Measurements from ENCODE around the gene TBC1D22B.
"Not testable (repeated sequence)": the region's sequence is repeated elsewhere in the genome, so short reads cannot be mapped to it uniquely, and the experiment has no call there.

The TBC1D22B gene

GRCh38 chr6:37303891-37304503 lies 46.4 kb downstream of the TBC1D22B start:
- DNase-seq (ENCODE audit: low spot score): no peak

GRCh38 chr6:37304766-37305165 lies 47.2 kb downstream of the TBC1D22B start:
- DNase-seq (ENCODE audit: low spot score): no peak

- no peak for DNase-seq (ENCODE audit: low spot score)
Observed at GRCh38 chr6:37305841-37306425, 48.4 kb downstream of the TBC1D22B start.

GRCh38 chr6:37306624-37307222 lies 49.2 kb downstream of the TBC1D22B start:
- no peak for DNase-seq (ENCODE audit: low spot score)

- not testable (repeated sequence) for DNase-seq (ENCODE audit: low spot score)
Observed at GRCh38 chr6:37307484-37307883, 49.9 kb downstream of the TBC1D22B start.

- no peak for DNase-seq (ENCODE audit: low spot score)
Observed at GRCh38 chr6:37308069-37308815, 50.7 kb downstream of the TBC1D22B start.

GRCh38 chr6:37309046-37309445 lies 51.5 kb downstream of the TBC1D22B start:
- DNase-seq (ENCODE audit: low spot score): no peak

GRCh38 chr6:37309692-37310091 lies 52.1 kb downstream of the TBC1D22B start:
- DNase-seq (ENCODE audit: low spot score): no peak

- DNase-seq (ENCODE audit: low spot score): no peak
Observed at GRCh38 chr6:37310966-37311365, 53.4 kb downstream of the TBC1D22B start.

GRCh38 chr6:37311741-37312473 lies 54.3 kb downstream of the TBC1D22B start:
- no peak for DNase-seq (ENCODE audit: low spot score)

GRCh38 chr6:37313723-37314486 lies 56.3 kb downstream of the TBC1D22B start:
- no peak for DNase-seq (ENCODE audit: low spot score)

GRCh38 chr6:37314487-37315156 lies 57.0 kb downstream of the TBC1D22B start:
- DNase-seq (ENCODE audit: low spot score): no peak

- no peak for DNase-seq (ENCODE audit: low spot score)
Observed at GRCh38 chr6:37315157-37315515, 57.6 kb downstream of the TBC1D22B start.

GRCh38 chr6:37316071-37316470 lies 58.5 kb downstream of the TBC1D22B start:
- DNase-seq (ENCODE audit: low spot score): no peak

GRCh38 chr6:37317312-37318038 lies 59.9 kb downstream of the TBC1D22B start:
- DNase-seq (ENCODE audit: low spot score): no peak

GRCh38 chr6:37319156-37319555 lies 61.6 kb downstream of the TBC1D22B start:
- DNase-seq (ENCODE audit: low spot score): no peak

- no peak for DNase-seq (ENCODE audit: low spot score)
Observed at GRCh38 chr6:37319856-37320480, 62.4 kb downstream of the TBC1D22B start.

- no peak for DNase-seq (ENCODE audit: low spot score)
Observed at GRCh38 chr6:37320646-37321045, 63.1 kb downstream of the TBC1D22B start.

- DNase-seq (ENCODE audit: low spot score): no peak
Observed at GRCh38 chr6:37321101-37321500, 63.5 kb downstream of the TBC1D22B start.

All from ecto neural progenitor cell (in vitro differentiated cells).